ENCODE measurements around the gene FLT3LG.

GRCh38 chr19:49468199-49468598 is 5.8 kb upstream of the FLT3LG start:
- TF ChIP-seq POLR2A (IDR thresholded peaks at IDR 0.05) (no peak), CTCF (IDR thresholded peaks at IDR 0.05) (no peak)

Measured in sigmoid colon (tissue), 3 donors.